Umbilical cord (tissue), 2 donors: Measurements from ENCODE around the gene HSPA1L. TPM values are rescaled to one million over a fixed set of nuclear protein-coding genes. Genes with fewer than 3 reads are reported as not detected.
"Not testable (repeated sequence)": the region's sequence is repeated elsewhere in the genome, so short reads cannot be mapped to it uniquely, and the experiment has no call there.

Experiments
- DNase-seq: peaks from one replicate; pipeline ENCODE4 v3.0.0-alpha.2; 2015; ENCODE audit warnings: low spot score
- total RNA-seq: library from RNA; depleted of rRNA; stranded (reverse); fragments of >200 nt; gene quantifications from one replicate; pipeline ENCODE4 v1.2.3, GENCODE V29; 2014; ENCODE audit warnings: low replicate concordance; ENCODE audit not compliant: insufficient read depth

HSPA1L gene
- total RNA-seq, 1 donor from 2014 or later: 1.4 TPM

DNA sequence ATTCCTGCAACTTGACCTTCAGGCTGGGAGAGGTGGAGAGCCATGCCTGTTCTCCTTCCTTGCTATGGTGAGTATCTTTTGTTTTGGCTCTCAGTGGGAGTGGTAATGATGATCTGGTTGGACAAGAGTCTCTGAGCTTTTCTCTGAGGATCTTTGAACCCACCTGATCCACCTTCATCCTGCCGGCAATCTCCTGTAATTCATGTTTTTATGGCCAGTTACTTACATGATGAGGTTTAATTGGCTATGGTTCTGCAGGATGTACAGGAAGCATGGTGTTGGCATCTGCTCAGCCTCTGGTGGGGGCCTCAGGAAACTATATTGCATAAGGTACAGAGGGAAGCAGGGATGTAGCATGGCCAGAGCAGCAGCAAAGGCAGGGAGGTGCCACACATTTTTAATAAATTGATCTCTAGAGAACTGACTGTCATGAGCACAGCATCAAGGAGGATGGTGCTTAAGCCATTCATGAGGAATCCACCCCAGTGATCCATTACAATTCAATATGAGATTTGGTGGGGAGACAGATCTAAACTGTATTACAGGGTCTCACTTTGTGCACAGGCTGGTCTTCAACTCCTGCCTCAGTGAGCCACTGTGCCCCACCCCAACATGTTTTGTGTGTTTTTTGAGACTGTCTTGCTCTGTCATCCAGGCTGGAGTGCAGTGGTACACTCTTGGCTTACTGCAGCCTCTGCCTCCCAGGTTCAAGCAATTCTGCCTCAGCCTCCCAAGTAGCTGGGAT lies 22.5 kb upstream of the HSPA1L start:
- DNase-seq: no peak

DNA sequence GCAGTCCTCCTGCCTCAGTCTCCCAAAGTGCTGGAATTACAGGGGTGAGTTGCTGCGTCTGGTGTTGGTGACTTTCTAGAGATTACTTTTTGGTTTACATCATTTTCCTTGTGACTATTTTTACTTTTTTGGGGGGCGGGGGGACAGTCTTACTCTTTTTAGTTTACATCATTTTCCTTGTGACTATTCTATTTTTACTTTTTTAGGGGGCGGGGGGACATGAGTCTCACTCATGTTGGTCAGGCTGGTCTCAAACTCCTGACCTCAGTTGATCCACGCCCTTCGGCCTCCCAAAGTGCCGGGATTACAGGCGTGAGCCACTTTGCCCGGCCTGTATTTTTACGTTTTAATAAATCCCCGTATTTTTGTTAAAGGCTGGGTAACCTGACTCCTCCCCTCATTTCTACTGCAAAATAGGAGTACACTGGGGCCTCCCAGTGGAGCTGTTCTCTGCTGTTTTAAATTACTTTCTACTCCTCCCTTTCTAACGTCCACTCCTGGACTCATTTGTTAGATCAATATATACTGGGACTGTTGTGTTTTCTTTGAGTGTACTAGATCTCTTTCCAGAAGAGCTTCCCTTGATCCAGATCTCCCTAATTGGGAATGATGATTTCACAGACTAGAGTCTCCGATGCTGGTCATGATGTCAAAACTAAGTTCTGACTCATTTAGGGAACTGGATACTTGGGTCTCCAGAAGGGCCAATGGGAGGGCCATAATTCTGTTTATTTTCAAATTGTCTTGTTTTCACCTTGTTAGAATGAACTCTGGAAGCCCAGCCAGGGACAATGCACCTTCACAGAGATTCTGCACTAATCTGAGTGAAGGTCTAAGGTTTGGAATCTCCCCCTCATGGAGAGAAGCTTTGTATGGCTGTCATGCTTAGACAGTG lies 21.6 kb upstream of the HSPA1L start:
- no peak for DNase-seq

DNA sequence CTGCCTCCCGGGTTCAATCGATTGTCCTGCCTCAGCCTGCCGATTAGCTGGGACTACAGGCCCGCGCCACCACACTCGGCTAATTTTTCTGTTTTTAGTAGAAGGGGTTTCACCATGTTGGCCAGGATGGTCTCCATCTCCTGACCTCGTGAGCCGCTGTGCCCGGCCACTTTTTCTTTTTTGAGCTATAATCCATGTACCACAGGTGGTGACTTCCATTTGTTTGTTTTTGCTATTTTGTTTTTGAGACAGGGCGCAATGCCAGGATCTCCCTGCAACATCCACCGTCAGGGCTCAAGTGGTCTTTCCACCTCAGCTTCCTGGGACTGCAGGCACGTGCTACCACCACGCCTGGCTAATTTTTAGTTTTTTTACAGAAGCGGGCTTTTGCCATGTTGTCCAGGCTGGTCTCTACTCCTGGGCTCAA lies 21.0 kb upstream of the HSPA1L start:
- DNase-seq: no peak

DNA sequence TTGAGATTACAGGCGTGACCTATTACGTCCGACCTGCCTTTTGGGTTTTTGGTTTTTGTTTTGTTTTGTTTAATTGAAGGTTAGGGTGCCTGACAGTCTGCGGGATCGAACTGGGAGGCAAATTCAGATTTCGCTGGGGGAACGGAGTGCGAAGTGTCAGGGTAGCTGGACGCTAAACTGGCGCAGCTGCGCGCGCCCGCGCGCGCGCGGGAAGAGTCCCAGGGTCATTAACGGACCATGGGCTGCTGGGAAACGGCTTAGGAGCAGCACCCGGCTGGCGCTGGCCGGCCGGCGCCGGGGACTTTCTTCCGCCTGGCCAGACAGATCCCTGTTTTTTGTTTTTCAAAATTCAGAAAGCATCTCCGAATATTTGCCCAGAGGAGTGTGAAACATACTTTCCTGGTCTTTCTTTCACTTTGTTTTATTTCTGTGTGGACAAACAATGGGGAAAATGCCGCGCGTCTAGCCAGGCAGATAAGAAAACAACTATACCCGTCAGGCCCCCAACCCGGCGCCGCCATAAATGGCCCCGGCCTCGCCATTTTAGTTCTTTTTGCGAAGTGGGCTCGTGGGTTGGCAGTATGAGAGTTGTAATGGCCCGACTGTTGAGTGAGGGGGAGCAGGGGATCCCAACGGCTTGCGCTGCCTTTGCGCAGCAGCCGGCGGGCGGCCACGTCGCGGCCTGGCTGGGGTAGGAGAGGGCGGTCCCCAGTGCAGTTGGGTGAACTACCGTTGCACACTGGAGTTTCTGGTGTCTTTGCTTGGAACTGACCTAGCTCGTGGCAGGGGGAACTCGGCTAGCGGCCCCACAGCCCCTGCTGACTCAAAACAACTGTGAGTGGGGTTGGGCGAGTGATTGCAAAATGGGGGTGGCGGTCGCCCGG lies 19.5 kb upstream of the HSPA1L start:
- peak; percentile 92 for DNase-seq

DNA sequence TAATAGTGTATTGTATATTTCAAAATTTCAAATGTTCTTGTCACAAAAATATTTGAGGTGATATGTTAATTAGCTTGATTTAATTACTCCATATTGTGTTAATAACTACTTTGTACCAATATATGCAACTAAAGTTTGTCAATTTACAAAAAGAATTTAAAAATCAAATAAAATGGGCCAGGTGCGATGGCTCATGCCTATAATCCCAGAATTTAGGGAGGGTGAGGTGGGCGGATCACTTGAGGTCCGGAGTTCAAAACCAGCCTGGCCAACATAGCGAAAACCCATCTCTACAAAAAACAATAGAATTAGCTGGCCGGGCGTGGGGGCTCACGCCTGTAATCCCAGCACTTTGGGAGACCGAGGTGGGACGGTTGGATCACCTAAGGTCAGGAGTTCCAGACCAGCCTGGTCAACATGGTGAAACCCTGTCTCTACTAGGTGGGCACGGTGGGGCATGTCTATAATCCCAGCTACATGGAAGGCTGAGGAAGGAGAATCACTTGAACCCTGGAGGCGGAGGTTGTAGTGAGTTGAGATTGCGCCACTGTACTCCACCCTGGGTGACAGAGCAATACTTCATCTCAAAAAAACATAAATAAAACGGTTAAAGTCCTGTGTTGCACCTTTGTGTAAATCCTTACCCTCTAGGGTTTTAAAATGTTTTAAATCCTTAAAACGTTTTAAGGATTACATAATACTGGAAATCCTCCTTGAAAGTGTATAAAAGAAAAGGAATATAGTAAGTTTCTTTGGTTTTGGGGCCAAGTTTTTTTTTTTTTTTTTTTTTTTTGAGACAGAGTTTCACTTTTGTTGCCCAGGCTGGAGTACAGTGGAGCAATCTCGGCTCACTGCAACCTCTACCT lies 16.5 kb upstream of the HSPA1L start:
- DNase-seq: no peak

DNA sequence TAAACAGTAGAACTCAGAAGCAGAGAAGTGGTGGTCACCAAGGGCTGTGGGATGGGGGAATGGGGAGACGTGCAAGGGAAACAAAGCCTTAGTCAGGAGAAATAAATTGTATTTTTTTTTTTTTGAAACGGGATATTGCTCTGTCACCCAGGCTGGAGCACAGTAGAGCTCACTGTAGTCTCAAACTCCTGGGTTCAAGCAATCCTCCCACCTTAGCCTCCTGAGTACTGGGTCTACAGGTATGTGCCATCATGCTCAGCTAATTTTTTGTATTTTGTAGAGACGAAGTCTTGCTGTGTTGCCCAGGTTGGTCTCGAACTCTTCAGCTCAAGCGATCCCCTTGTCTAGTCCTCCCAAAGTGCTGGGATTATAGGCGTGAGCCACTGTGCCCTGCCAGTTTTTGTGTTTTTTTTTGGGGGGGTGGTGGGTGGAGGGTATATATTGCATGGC lies 15.8 kb upstream of the HSPA1L start:
- DNase-seq: no peak

DNA sequence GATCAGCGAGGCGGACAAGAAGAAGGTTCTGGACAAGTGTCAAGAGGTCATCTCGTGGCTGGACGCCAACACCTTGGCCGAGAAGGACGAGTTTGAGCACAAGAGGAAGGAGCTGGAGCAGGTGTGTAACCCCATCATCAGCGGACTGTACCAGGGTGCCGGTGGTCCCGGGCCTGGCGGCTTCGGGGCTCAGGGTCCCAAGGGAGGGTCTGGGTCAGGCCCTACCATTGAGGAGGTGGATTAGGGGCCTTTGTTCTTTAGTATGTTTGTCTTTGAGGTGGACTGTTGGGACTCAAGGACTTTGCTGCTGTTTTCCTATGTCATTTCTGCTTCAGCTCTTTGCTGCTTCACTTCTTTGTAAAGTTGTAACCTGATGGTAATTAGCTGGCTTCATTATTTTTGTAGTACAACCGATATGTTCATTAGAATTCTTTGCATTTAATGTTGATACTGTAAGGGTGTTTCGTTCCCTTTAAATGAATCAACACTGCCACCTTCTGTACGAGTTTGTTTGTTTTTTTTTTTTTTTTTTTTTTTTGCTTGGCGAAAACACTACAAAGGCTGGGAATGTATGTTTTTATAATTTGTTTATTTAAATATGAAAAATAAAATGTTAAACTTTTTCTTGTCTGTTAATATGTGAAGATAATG lies 14.7 kb upstream of the HSPA1L start:
- peak; percentile 75 for DNase-seq

DNA sequence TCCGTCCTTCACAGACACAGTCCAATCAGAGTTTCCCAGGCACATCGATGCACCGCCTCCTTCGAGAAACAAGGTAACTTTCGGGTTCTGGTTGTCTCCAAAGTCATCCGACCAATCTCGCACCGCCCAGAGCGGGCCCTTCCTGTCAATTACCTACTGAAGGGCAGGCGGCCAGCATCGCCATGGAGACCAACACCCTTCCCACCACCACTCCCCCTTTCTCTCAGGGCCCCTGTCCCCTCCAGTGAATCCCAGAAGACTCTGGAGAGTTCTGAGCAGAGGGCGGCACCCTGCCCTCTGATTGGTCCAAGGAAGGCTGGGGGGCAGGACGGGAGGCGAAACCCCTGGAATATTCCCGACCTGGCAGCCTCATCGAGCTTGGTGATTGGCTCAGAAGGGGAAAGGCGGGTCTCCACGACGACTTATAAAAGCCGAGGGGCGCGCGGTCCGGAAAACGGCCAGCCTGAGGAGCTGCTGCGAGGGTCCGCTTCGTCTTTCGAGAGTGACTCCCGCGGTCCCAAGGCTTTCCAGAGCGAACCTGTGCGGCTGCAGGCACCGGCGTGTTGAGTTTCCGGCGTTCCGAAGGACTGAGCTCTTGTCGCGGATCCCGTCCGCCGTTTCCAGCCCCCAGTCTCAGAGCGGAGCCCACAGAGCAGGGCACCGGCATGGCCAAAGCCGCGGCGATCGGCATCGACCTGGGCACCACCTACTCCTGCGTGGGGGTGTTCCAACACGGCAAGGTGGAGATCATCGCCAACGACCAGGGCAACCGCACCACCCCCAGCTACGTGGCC lies 12.4 kb upstream of the HSPA1L start, which contains the start of gene HSPA1B:
Gene HSPA1B, plus strand, starts transcription at position 453 of the 794 bp plus-strand sequence. Its CDS starts 213 bp downstream, at position 666.
- peak; percentile 100 for DNase-seq

DNA sequence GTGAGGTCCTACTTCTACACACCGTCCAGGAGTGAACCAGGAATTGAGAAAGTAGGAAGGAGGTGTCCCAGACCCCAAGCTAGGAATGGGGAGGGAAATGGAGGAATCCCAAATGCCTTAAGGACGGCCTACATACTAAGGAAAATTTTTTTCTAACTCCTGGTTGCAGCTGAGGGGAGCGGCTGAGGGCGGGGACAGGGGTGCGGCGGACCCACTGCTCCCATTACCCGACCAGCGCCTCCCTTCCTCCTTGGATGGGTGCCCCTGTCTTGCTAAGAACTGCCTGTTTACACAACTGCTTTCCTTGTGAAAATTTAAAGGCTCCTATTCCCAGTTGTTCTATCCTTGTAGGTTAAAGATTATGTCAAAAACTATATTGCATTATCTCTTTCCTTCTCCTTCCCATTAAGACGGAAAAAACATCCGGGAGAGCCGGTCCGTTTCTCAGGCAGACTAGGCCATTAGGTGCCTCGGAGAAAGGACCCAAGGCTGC lies 11.8 kb upstream of the HSPA1L start:
- DNase-seq: peak; percentile 96

DNA sequence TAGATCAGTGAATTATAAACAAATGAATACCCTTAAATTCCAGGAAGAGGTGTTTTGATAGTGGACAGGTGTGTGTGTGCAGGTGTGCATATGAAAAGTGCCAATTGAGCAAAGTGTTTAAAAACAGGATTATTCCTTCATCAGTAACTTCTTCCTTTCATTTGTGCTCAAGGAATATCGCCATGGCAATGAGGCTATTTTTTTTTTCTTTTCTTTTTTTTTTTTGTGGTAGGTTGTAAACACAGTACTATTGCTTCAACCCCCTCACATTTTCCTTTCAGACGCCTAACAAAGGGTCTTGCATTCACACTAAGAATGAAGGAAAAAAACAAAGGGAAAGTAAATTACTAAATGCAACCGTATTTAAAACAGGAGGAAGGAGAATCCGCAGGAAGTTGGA lies 10.5 kb upstream of the HSPA1L start:
- DNase-seq: no peak

DNA sequence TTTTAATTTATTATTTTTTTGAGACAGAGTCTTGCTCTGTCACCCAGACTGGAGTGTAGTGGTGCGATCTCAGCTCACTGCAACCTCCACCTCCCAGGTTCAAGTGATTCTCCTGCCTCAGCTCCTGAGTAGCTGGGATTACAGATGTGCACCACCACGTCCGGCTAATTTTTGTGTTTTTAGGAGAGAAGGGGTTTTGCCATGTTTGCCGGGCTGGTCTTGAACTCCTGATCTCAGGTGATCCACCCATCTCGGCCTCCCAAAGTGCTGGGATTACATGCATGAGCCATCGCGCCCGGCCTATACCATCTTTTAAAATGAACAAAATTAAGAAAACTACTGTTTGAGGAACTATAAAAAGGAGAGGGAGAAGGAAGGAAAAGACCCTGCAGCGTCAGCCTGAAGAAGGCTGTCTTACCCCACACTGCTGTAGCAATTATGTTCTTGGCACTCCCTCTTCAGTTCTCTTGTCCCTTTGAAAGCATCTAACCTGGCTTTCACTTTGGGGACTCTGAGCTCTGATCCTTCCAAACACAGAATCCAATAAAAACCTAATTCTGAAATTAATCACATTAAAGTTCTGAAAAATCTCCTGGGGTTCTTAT lies 8.6 kb upstream of the HSPA1L start:
- DNase-seq: not testable (repeated sequence)

DNA sequence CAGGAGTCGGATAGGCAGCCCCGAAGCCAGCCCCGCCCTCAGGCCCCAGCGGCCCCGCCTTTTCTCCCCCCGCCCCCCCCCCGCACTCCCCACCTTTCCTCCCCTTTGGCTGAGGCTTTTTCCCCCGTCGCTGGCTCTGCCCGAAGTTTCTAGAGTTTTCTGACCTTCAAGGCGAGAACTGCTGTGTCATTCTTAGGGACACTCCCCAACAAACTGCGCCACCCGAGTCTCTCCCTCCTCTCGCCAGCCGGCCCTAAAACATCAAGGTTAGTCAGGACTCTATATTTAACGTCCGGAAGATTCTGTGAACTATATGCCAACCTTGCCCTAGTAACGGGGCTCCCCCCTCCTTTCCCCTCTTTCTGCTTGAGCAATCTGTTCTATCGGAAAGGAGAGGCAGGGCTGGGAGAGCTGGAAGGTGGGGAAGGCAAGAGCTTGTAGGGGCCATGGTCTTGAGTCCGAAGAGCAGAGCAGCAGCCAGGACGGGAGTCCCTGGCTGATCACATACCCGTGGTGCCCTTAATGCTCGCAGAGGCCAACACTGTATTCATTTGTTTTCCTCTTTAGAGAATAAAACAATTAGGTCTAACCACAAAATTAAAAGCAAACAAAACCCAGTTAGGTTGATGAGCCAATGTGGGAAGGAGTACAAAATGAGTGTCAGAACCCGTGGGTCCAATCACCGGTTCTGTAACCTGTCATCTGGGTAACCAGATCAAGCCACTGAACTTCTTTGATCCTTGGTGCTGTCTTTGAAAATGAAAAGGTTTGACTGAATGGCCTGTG lies 7.1 kb upstream of the HSPA1L start:
- DNase-seq: peak; percentile 88

DNA sequence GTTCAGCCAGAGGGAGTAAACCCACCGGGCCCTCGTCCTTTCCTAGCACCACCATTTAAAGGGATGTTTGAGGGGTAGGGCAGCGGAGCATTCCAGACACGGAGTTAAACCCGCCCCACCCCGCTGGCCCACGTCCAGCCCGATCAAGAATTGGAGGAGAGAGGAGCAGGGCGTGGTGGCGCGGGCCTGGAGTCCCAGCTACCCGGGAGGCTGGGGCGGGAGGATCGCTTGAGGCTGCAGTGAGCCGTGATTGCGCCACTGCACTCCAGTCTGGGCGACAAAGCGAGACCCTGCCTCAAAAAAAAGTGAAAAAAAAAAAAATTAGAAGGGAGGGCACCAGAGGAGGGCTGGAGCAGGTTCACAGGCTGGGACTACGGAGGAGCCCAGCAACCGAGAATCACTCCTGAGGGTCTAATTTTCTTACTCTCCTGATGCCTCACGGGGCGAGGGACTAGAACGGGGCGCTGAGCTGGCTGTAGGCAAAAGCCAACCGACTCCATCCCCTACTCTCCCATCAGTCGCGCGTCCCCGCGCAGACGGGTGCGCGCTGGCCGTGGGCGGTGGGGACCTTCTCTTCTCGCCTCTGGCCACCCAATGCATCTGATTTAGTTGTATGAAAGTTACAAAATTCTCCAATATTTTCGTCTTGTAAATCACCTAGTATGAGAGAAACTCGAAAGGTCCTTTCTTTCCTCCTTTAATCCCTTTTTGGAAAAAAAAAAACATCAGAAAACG lies 6.4 kb upstream of the HSPA1L start:
- no peak for DNase-seq

DNA sequence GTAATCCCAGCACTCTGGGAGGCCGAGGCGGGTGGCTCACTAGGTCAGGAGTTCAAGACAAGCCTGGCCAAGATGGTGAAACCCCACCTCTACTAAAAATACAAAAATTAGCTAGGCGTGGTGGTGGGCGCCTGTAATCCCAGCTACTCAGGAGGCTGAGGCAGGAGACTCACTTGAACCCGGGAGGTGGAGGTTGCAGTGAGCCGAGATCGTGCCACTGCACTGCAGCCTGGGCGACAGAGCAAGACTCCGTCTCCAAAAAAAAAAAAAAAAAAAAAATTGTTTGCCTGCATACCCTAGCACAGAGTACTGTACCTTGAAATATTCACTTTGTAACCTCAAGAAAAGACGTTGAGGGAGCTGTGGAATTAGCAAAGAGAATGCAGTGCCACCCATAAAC lies 5.3 kb upstream of the HSPA1L start:
- not testable (repeated sequence) for DNase-seq

DNA sequence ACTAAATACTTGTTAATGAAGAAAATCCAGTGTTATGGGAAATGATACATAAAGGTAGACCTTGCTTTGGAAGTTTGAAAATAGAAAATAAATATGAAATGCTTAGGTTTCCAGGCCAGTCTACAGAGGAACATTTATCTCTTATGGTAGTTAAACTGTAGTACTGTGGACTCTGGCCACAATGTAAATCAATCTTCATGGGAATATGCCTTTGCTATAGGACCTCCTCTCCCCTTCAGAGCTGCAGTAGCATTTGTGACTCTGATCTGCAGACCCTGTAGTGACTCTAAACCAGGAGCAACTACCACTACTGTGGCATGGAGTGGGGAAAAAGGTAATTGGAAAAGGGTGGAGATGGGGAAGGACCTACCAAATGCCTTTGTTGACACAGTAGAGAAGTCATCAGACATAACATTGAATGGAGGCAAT lies 4.8 kb upstream of the HSPA1L start:
- no peak for DNase-seq

DNA sequence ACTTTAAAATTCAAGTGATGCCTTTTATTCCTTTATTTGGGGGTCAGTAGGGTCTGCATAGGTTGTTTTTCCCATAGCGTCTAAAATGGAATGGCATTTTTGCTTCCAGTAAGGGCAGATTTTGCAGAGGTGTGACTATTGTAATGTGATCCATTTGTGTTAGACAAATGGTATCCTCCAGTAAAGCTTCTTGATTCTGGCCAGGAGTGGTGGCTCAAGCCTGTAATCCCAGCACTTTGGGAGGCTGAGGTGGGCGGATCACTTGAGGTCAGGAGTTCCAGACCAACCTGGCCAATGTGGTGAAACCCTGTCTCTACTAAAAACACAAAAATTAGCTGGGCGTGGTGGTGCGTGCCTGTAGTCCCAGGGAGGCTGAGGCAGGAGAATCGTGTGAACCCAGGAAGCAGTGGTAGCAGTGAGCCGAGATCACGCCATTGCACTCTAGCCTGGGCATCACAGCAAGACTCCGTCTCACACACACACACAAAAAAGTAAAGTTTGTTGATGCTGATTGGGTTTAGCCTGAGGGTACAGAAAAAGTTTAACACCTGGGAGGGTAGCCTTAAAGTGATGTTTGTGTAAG lies 2.9 kb upstream of the HSPA1L start:
- not testable (repeated sequence) for DNase-seq
